NCI-H1436 treated with DMSO at 0.1 percent for 48 hours (cell line): ENCODE measurements around the gene NDFIP1.
"Not testable (repeated sequence)": the region's sequence is repeated elsewhere in the genome, so short reads cannot be mapped to it uniquely, and the experiment has no call there.

Experiments
- DNase-seq: peaks from one replicate; lab custom pipeline; 2025; lab: John Stamatoyannopoulos, UW

The NDFIP1 gene

DNA sequence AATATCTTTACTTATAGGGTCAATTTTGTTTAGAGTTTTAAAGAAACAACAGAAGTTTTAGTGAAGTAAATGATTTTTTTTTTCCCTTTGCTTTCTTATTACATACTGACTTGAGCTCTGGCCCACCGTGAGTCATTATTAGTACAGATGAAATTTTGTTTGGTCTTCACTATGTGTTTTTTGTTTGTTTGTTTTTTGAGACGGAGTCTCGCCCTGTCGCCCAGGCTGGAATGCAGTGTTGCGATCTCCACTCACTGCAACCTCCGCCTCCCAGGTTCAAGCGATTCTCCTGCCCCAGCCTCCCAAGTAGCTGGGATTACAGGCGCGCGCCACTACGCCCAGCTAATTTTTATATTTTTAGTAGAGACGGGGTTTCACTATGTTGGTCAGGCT lies 45.9 kb downstream of the NDFIP1 start:
- DNase-seq, result not testable (repeated sequence)

- no peak for DNase-seq
These were observed 48.4 kb downstream of the NDFIP1 start for GRCh38 chr5:142156839-142157463.

- DNase-seq, result no peak
These were observed 50.8 kb downstream of the NDFIP1 start for GRCh38 chr5:142159354-142159753.

- no peak for DNase-seq
These were observed 55.7 kb downstream of the NDFIP1 start for GRCh38 chr5:142164315-142164714.

DNA sequence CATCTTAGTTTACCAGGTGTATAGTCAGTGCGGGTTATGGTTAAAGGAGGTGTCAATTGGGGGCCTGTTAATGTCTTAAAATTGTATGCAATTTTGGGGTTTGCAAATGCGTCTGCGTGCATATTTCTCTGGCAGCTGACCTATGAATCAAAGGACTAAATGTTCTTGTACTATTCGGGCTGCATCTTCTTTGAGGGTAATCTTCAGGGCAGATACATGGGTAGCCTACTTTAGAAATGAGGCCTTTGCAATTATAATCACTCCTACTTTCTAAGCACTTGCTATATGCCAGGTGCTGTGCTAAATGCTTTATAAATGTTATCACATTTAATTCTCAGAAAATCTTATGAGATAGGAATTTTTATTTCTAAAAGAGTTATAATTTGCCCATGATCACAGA lies 58.2 kb downstream of the NDFIP1 start:
- DNase-seq, result no peak

- no peak for DNase-seq
These were observed 58.9 kb downstream of the NDFIP1 start for GRCh38 chr5:142167458-142167857.

- DNase-seq, result no peak
These were observed 59.8 kb downstream of the NDFIP1 start for GRCh38 chr5:142168365-142168764.

DNA sequence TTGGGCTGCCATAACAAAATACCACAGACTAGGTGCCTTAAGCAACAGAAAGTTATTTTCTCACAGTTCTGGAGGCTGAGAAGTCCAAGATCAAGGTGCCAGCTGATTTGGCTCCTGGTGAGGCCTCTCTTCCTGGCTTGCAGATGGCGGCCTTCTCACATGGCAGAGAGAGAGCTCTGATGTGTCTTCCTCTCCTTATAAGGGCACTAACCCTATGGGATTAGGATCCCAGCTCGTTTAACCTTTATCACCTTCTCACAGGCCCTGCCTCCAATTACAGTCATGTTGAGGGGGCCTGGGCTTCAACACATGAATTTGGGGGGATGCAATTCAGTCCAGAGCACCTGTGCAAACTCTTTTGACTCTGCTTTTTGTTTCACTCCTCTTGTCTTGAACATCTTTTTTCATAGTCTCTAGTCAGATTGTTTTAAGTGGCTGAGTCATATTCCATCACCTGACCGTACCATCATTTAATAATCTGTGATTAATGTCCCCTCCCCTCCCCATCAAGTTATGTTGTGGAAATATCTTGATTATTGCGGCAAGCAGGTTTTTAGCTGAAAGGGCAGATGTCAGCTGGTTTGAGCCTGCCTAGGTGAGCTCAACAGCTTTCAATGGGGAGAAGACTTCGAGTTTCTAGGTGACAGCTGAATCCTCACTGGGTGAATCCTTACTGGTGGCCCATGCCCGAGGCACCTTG lies 61.8 kb downstream of the NDFIP1 start:
- DNase-seq, result no peak

DNA sequence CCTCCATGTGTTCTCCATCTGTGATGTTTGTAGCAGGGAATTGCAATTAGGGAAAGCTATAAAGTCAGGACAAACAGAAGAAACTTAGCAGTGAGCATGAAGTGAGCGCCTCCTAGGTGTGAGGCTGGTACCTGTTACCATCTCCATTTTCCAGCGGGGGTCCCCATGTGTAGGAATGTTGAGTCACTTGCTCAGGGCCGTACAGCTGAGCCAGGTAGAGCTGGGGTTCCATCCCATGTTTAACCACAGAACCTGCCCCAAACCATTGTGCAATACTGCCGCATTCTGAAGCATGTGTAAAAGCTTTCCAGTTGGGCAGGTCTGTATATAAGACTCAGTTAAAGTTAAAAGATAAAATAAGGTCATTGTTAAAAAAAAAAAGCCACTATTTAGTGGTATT lies 62.7 kb downstream of the NDFIP1 start:
- no peak for DNase-seq

DNA sequence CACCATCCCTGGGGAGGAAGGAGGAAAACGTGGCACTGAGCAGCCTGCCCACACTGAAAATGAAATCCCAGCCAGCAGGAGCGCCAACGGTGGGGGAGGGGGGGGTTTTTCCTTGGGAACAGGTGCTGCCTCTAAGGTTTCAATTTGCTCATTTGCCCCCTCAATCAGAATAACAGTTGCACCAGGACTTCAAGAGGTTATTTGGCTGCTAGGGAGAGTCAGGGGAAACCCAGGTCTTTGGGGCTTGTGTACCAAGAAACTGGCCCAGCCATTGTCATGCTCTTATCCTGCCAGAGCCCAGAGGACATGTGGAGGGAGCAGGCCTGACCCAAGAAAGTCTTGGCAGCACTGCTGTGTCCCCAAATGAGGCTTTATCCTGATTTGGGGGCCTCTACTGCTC lies 66.5 kb downstream of the NDFIP1 start:
- no peak for DNase-seq

GRCh38 chr5:142175461-142176142 lies 67.0 kb downstream of the NDFIP1 start:
- DNase-seq, result no peak

- no peak for DNase-seq
These were observed 67.7 kb downstream of the NDFIP1 start for GRCh38 chr5:142176255-142176654.

GRCh38 chr5:142178651-142179050 lies 70.1 kb downstream of the NDFIP1 start:
- no peak for DNase-seq

DNA sequence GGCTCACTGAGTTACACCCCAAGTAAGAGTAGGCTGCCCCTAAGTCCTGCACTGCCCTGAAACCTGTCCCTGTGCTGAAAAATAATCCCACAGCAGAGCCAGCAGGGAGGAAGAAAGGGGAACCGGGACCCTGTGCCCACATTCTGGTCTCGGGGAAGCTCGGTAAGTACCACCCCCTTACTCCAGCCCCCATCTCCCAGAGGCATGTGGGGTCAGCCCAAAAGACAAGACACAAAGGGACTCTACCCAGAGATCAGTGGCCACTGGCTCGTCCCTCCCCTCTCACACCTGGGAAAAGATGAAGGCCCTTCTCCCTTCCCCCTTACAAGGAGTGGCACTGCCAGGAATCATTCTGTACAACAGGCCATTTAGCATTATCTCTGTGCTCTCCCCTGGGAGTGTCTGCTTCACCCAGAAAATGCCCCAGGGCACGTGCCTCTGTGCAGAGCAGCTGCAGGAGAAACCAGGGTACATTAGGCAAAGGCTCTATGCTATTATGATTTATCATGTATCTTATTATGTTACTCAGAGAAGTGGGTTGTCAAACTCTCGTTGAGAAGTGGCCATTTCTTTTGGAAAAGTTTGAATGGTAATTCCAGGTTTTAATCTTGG lies 71.3 kb downstream of the NDFIP1 start:
- DNase-seq, result peak; percentile 67

DNA sequence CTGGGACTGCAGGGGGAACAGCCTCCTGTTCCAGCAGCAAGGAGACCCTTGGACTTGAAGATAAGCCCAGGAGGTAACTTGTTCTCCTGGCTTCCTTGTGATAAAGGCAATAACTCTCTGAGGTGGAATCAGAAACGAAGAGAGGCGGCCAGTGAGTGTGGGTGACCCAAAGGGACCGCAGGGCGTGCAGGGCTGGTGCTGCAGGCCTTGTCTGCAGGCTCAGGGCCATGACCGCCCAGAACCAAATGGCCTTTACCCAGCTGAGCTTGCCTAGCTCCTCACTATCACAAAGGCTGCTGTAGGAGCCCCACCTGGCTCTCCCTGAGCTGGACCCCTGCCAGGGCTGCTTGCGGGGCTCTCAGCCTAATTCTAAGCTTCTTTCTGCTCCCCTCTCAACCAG lies 72.5 kb downstream of the NDFIP1 start:
- DNase-seq, result no peak

DNA sequence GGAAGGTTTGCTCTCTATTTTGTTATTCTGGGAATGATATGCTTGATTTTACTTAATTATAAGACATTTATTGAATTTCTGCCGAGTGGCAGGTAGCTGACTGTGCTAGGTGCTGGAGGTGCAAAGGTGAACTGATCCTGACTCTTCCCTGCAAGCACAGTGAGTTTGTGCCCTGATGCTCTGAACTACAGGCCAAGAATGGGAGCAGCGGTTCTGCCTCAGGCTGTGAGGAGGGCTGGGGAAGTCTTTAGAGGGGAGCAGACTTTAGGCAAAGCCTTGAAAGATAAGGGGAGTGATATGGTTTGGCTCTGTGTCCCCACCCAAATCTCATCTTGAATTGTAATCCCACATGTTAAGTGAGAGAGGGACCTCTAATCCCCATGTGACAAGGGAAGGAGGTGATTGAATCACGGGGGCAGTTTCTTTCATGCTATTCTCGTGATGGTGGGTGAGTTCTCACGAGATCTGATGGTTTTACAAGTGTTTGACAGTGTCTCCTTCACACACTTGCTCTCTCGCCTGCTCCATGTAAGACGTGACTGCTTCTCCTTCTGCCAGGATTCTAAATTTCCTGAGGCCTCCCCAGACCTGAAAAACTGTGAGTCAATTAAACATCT lies 73.1 kb downstream of the NDFIP1 start:
- DNase-seq, result no peak

- DNase-seq, result no peak
These were observed 74.3 kb downstream of the NDFIP1 start for GRCh38 chr5:142182840-142183239.

DNA sequence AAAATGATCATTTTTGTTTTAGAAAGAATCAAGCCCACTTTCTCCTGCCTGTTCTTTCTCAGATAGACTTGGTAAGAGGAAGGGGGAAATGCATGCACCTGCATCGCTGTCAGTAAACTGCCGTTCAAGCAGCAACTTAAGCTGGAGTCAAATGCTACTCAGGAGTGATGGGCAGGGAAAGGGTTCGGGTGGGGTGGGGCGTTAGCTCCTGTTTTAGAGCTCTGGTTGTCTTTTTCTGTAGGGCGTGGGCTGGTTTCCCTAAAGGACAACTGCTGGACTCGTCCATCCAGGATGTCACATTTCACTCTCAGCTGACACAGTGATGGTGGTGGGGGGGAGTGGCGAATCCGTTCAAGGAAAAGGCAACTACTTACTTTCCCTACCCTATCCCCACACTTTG lies 75.0 kb downstream of the NDFIP1 start:
- no peak for DNase-seq

- no peak for DNase-seq
These were observed 76.4 kb downstream of the NDFIP1 start for GRCh38 chr5:142184988-142185387.

GRCh38 chr5:142186514-142186856 lies 77.9 kb downstream of the NDFIP1 start:
- DNase-seq, result no peak

GRCh38 chr5:142186857-142187594 lies 78.4 kb downstream of the NDFIP1 start:
- no peak for DNase-seq

DNA sequence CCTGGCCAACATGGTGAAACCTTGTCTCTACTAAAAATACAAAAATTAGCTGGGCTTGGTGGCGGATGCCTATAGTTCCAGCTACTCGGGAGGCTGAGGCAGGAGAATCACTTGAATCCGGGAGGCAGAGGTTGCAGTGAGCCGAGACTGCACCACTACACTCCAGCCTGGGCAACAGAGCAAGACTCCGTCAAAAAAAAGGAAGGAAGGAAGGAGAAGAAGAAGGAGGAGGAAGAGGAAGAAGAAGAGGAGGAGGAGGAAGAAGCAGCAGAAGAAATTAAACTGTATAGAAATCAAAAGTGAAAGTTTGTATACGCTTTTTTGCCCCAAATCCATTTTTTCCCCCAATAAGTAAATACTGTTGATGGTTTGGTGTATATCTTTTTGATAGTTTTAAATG lies 80.1 kb downstream of the NDFIP1 start:
- DNase-seq, result not testable (repeated sequence)
